ENCODE data around the gene USP22.

DNA sequence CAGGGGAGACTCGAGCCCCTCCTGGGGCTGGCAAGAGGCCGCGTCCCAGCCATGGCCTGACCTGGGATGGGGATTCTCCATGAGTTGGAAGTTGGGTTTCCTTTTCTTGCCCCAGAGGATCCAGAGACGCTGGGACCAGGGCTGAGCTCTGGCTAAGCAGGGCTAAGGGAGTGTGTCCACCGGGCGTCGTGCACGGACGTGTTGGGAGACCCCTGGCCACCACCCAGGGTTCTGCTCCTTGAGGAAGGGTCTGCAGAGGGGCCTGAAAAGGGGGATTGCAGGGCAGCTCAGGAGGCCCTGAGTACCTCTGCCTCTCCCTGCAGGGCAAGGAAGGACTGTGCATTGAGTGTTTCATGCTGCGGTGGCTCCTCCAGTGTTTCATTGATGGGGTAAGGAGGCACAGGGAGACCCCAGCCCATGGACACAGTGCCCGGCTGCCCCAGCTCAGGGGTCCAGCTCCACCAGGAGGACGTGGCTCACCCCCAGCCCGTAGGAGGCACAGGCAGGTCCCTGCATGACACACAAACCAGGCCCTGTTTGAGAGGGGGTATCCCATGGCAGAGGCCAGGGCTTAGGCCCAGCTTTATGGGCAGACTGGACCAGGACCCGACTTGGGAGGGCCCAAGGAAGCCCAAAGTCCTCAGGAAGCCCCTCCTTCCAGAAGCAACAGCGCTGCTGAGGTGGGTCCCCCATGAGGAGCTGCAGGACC is 47.5 kb downstream of the USP22 start:
- TF ChIP-seq, protein P1, sequence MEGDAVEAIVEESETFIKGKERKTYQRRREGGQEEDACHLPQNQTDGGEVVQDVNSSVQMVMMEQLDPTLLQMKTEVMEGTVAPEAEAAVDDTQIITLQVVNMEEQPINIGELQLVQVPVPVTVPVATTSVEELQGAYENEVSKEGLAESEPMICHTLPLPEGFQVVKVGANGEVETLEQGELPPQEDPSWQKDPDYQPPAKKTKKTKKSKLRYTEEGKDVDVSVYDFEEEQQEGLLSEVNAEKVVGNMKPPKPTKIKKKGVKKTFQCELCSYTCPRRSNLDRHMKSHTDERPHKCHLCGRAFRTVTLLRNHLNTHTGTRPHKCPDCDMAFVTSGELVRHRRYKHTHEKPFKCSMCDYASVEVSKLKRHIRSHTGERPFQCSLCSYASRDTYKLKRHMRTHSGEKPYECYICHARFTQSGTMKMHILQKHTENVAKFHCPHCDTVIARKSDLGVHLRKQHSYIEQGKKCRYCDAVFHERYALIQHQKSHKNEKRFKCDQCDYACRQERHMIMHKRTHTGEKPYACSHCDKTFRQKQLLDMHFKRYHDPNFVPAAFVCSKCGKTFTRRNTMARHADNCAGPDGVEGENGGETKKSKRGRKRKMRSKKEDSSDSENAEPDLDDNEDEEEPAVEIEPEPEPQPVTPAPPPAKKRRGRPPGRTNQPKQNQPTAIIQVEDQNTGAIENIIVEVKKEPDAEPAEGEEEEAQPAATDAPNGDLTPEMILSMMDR (IDR thresholded peaks at IDR 0.05): no peak
- TF ChIP-seq POLR2A (IDR thresholded peaks at IDR 0.05): no peak
